K562 (cell line): Measurements from ENCODE around the gene PMP22. TPM values are rescaled to one million over a fixed set of nuclear protein-coding genes. Genes with fewer than 3 reads are reported as not detected.

Experiments
- ETV5 ChIP-seq: sonication (generic); formaldehyde crosslinking; IDR thresholded peaks from 2 replicates; pipeline ENCODE4 v1.4.0; 2020; ENCODE audit warnings: low read depth, mild to moderate bottlenecking, missing genetic modification reagents
- HEY1 ChIP-seq: fragments of 250-450 bp; sonication (Bioruptor Pico); IDR thresholded peaks from 2 replicates; pipeline ENCODE4 v1.5.0; 2020; ENCODE audit warnings: mild to moderate bottlenecking, moderate library complexity, borderline replicate concordance
- MITF ChIP-seq: IDR thresholded peaks from 2 replicates; pipeline ENCODE4 v1.6.1; 2014; ENCODE audit warnings: antibody characterized with exemption
- MXD1 ChIP-seq: fragments of 250-450 bp; sonication (Bioruptor Pico); IDR thresholded peaks from 2 replicates; pipeline ENCODE4 v1.8.0; 2021; ENCODE audit warnings: borderline replicate concordance, mild to moderate bottlenecking, moderate library complexity; ENCODE audit not compliant: poor library complexity, severe bottlenecking
- NFRKB ChIP-seq: fragments of 450-650 bp; IDR thresholded peaks from 2 replicates; pipeline ENCODE4 v1.6.1; 2016; ENCODE audit warnings: low read depth
- RFX5 ChIP-seq: IDR thresholded peaks from 2 replicates; pipeline ENCODE4 v1.6.1; 2011; ENCODE audit warnings: low read depth, mild to moderate bottlenecking, improper control_type of control experiment, low read length
- SAP30 ChIP-seq: fragments of 200-600 bp; sonication (generic); IDR thresholded peaks from 2 replicates; pipeline ENCODE4 v1.6.1; 2012; ENCODE audit warnings: borderline replicate concordance, low read depth, mild to moderate bottlenecking, moderate library complexity, low read length, control low read depth, inconsistent platforms; ENCODE audit not compliant: insufficient read depth, poor library complexity, severe bottlenecking
- SPI1 ChIP-seq: IDR thresholded peaks from 2 replicates; pipeline ENCODE4 v1.6.1; 2011; ENCODE audit warnings: low read depth, low read length, control low read depth, borderline replicate concordance
- TRIM24 ChIP-seq, 2 experiments: fragments of 450-650 bp; IDR thresholded peaks; 2 replicates each; pipeline ENCODE4 v1.6.1; 2016
- ZNF318 ChIP-seq, 2 experiments: fragments of 450-650 bp; IDR thresholded peaks; 2 replicates each; pipeline ENCODE4 v1.6.1; 2016; ENCODE audit warnings: mild to moderate bottlenecking in 2 of 2, borderline replicate concordance in 1 of 2, low read depth in 1 of 2, moderate library complexity in 1 of 2
- polyA plus RNA-seq, 8 experiments: library from polyadenylated mRNA; depleted of rRNA in 4 of 8; stranded (reverse) in 5 of 8; unstranded in 3 of 8; fragments of >200 nt; fragmentation: Nextera tagmentation in 2 of 8; fragmentation: Illumina TruSeq in 1 of 8; extraction: Ambion mirVana in 2 of 8; extraction: Trizol in 1 of 8; gene quantifications; 2 replicates each; pipeline versions ENCODE4 v1.2.1 to v1.2.3, GENCODE V29; 2011 to 2014; ENCODE audit warnings: inconsistent platforms in 1 of 8, missing spikeins in 1 of 8
- total RNA-seq, 7 experiments: library from RNA; depleted of rRNA in 6 of 7; stranded (reverse); fragments of >200 nt in 6 of 7; fragmentation: Illumina TruSeq in 2 of 7; extraction: Trizol in 2 of 7; gene quantifications; 2 replicates each; pipeline versions ENCODE4 v1.2.1 to v1.2.3, GENCODE V29; 2011 to 2021; ENCODE audit warnings: low replicate concordance in 1 of 7
- TF ChIP-seq, protein P1 (sequence below): fragments of 450-650 bp; formaldehyde crosslinking; IDR thresholded peaks from 2 replicates; pipeline ENCODE4 v1.4.0; 2020; ENCODE audit warnings: mild to moderate bottlenecking
- TF ChIP-seq, protein P2 (sequence below), 2 experiments: fragments of 150-350 bp in 1 of 2; IDR thresholded peaks; 2 replicates each; pipeline ENCODE4 v1.6.1; 2012 to 2016; ENCODE audit warnings: low read depth in 2 of 2, low read length in 2 of 2, mild to moderate bottlenecking in 1 of 2, moderate library complexity in 1 of 2

Gene PMP22
- total and polyA plus RNA-seq, 9 of the 15 experiments (the other 6 are each of a cell fraction or from before 2014, with no cell fraction given): 12.6 to 62.3 (median 25.8) TPM

GRCh38 chr17:15257258-15257788 is 7.8 kb downstream of the PMP22 start (continued):
- TF ChIP-seq, protein P1, sequence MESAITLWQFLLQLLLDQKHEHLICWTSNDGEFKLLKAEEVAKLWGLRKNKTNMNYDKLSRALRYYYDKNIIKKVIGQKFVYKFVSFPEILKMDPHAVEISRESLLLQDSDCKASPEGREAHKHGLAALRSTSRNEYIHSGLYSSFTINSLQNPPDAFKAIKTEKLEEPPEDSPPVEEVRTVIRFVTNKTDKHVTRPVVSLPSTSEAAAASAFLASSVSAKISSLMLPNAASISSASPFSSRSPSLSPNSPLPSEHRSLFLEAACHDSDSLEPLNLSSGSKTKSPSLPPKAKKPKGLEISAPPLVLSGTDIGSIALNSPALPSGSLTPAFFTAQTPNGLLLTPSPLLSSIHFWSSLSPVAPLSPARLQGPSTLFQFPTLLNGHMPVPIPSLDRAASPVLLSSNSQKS: no peak
- no peak for TF ChIP-seq MITF
- TF ChIP-seq ZNF318 (IDR thresholded peaks at IDR 0.05; ENCODE audit: borderline replicate concordance in 1 of 2, low read depth in 1 of 2): no peak
- TF ChIP-seq, protein P2, sequence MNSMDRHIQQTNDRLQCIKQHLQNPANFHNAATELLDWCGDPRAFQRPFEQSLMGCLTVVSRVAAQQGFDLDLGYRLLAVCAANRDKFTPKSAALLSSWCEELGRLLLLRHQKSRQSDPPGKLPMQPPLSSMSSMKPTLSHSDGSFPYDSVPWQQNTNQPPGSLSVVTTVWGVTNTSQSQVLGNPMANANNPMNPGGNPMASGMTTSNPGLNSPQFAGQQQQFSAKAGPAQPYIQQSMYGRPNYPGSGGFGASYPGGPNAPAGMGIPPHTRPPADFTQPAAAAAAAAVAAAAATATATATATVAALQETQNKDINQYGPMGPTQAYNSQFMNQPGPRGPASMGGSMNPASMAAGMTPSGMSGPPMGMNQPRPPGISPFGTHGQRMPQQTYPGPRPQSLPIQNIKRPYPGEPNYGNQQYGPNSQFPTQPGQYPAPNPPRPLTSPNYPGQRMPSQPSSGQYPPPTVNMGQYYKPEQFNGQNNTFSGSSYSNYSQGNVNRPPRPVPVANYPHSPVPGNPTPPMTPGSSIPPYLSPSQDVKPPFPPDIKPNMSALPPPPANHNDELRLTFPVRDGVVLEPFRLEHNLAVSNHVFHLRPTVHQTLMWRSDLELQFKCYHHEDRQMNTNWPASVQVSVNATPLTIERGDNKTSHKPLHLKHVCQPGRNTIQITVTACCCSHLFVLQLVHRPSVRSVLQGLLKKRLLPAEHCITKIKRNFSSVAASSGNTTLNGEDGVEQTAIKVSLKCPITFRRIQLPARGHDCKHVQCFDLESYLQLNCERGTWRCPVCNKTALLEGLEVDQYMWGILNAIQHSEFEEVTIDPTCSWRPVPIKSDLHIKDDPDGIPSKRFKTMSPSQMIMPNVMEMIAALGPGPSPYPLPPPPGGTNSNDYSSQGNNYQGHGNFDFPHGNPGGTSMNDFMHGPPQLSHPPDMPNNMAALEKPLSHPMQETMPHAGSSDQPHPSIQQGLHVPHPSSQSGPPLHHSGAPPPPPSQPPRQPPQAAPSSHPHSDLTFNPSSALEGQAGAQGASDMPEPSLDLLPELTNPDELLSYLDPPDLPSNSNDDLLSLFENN (IDR thresholded peaks at IDR 0.05; ENCODE audit: low read depth in 2 of 2, low read length in 2 of 2): no peak
- TF ChIP-seq HEY1 (CRISPR knock-in tag): no peak
- no peak for TF ChIP-seq NFRKB
- TF ChIP-seq ETV5 (CRISPR knock-in tag): peak; percentile 65; the same call in 1 of the 2 replicates
- no peak for TF ChIP-seq SPI1
- no peak for TF ChIP-seq RFX5
- TF ChIP-seq TRIM24 (IDR thresholded peaks at IDR 0.05): no peak
- TF ChIP-seq MXD1: no peak
- TF ChIP-seq SAP30: no peak
